Astrocyte (in vitro differentiated cells and primary cell): ENCODE measurements around the gene TCF19. TPM values are rescaled to one million over a fixed set of nuclear protein-coding genes. Genes with fewer than 3 reads are reported as not detected.

Source experiments
- DNase-seq: peaks from one replicate; pipeline ENCODE4 v3.0.0-alpha.2; 2010; ENCODE audit warnings: low read depth
- FAIRE-seq: peaks from 2 replicates; lab custom pipeline; 2011; peaks lifted over from hg19 to GRCh38; lab: Jason Lieb, UNC
- H2AFZ ChIP-seq: 2 replicates; pipeline ENCODE4 v1.6.0; 2012; ENCODE audit warnings: low read depth, low read length, inconsistent platforms
- H3K27ac ChIP-seq: 2 replicates; pipeline ENCODE4 v1.5.1; 2011; ENCODE audit warnings: low read depth, low read length, inconsistent platforms
- H3K27me3 ChIP-seq: 2 replicates; pipeline ENCODE4 v1.6.0; 2011; ENCODE audit warnings: low read length, inconsistent platforms; ENCODE audit not compliant: insufficient read depth
- H3K36me3 ChIP-seq: 2 replicates; pipeline ENCODE4 v1.5.1; 2011; ENCODE audit warnings: low read length, inconsistent platforms; ENCODE audit not compliant: insufficient read depth
- H3K4me1 ChIP-seq: 2 replicates; pipeline ENCODE4 v1.5.1; 2011; ENCODE audit warnings: low read length, inconsistent platforms; ENCODE audit not compliant: insufficient read depth
- H3K4me2 ChIP-seq: 2 replicates; pipeline ENCODE4 v1.6.0; 2012; ENCODE audit warnings: low read length, inconsistent platforms
- H3K4me3 ChIP-seq: 2 replicates; pipeline ENCODE4 v1.5.1; 2011; ENCODE audit warnings: low read depth, mild to moderate bottlenecking, low read length, inconsistent platforms; ENCODE audit not compliant: insufficient read depth
- H3K79me2 ChIP-seq: 2 replicates; pipeline ENCODE4 v1.6.0; 2012; ENCODE audit warnings: mild to moderate bottlenecking, low read length, inconsistent platforms; ENCODE audit not compliant: insufficient read depth
- H3K9ac ChIP-seq: 2 replicates; pipeline ENCODE4 v1.6.0; 2012; ENCODE audit warnings: mild to moderate bottlenecking, low read length, inconsistent platforms
- H3K9me3 ChIP-seq: 2 replicates; pipeline ENCODE4 v1.5.1; 2012; ENCODE audit warnings: low read depth, mild to moderate bottlenecking, low read length, inconsistent platforms; ENCODE audit not compliant: insufficient read depth
- H4K20me1 ChIP-seq: 2 replicates; pipeline ENCODE4 v1.6.0; 2012; ENCODE audit warnings: low read length, inconsistent platforms; ENCODE audit not compliant: insufficient read depth
- H3K27ac Mint-ChIP-seq: one replicate; pipeline ENCODE4 v1.8.0; 2021; ENCODE audit warnings: mild to moderate bottlenecking, mixed read lengths; ENCODE audit not compliant: unreplicated experiment
- H3K27me3 Mint-ChIP-seq: one replicate; pipeline ENCODE4 v1.8.0; 2021; ENCODE audit warnings: low read depth, mixed read lengths; ENCODE audit not compliant: unreplicated experiment
- H3K36me3 Mint-ChIP-seq: one replicate; pipeline ENCODE4 v1.8.0; 2021; ENCODE audit warnings: low read depth, mixed read lengths; ENCODE audit not compliant: unreplicated experiment
- H3K4me1 Mint-ChIP-seq: one replicate; pipeline ENCODE4 v1.8.0; 2021; ENCODE audit warnings: low read depth, mixed read lengths; ENCODE audit not compliant: unreplicated experiment
- H3K4me3 Mint-ChIP-seq: one replicate; pipeline ENCODE4 v1.8.0; 2021; ENCODE audit warnings: mild to moderate bottlenecking, moderate library complexity, mixed read lengths; ENCODE audit not compliant: unreplicated experiment
- H3K9me3 Mint-ChIP-seq: one replicate; pipeline ENCODE4 v1.8.0; 2021; ENCODE audit warnings: mild to moderate bottlenecking, mixed read lengths; ENCODE audit not compliant: unreplicated experiment
- EZH2 ChIP-seq: IDR thresholded peaks from 2 replicates; pipeline ENCODE4 v1.6.1; 2012; ENCODE audit warnings: mild to moderate bottlenecking, low read length, inconsistent platforms; ENCODE audit not compliant: insufficient read depth
- total RNA-seq: library from RNA; stranded (reverse); gene quantifications from 2 replicates; pipeline ENCODE4 v1.2.1, GENCODE V29; 2021
- TF ChIP-seq, protein P1 (sequence below): IDR thresholded peaks from 2 replicates; pipeline ENCODE4 v1.5.1; 2011; ENCODE audit warnings: low read depth, mild to moderate bottlenecking, inconsistent platforms, low read length, moderate library complexity; ENCODE audit not compliant: insufficient read depth

The TCF19 gene
- total RNA-seq, 1 donor from 2014 or later: 2.5 TPM

DNA sequence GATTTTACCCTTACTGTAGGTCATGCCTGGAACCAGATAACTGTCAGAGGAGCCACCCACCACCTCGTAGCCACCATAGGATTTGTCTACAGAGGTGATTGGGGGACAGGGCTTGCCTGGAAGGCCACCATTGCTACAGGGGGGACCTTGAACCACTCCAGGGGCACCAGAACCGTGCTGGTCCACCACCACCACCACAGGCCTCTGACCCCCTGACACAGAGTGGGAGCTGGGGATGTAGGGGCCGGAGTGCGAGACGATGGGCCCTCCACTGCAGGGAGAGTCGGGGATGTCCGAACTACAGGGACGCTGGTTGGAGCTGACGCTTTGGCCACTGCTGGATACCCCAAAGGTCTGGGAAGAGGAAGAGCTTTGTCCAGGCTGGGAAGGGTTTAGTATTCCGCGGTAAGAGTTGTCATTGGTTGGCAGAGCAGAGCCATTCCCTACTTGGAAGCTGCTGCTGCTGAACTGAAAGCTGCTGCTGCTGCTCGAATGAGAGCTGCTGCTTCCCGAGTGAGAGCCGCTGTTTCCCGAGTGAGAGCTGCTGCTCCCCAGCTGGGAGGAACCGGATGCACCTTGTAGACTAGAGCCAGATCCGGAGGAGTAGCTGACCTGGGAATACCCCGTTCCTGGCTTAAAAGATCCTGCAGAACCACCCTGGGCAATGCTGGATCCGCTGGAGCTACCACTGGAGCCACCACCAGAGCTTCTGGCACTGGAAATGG lies 41.6 kb upstream of the TCF19 start:
- Mint-ChIP-seq H3K27me3 (no peaks in the 10 kb centered on the region), H3K27ac (no peak overlapping the region), H3K36me3 (peaks cover 3% of the 10 kb centered on the region), H3K9me3 (no peaks in the 10 kb centered on the region), H3K4me3 (no peak overlapping the region), H3K4me1 (peaks cover 45% of the 10 kb centered on the region)
- TF ChIP-seq EZH2: no peak
- TF ChIP-seq, protein P1, sequence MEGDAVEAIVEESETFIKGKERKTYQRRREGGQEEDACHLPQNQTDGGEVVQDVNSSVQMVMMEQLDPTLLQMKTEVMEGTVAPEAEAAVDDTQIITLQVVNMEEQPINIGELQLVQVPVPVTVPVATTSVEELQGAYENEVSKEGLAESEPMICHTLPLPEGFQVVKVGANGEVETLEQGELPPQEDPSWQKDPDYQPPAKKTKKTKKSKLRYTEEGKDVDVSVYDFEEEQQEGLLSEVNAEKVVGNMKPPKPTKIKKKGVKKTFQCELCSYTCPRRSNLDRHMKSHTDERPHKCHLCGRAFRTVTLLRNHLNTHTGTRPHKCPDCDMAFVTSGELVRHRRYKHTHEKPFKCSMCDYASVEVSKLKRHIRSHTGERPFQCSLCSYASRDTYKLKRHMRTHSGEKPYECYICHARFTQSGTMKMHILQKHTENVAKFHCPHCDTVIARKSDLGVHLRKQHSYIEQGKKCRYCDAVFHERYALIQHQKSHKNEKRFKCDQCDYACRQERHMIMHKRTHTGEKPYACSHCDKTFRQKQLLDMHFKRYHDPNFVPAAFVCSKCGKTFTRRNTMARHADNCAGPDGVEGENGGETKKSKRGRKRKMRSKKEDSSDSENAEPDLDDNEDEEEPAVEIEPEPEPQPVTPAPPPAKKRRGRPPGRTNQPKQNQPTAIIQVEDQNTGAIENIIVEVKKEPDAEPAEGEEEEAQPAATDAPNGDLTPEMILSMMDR: no peak
- Histone ChIP-seq H3K27ac (no peak overlapping the region), H2AFZ (no peak overlapping the region), H3K9ac (no peak overlapping the region), H3K9me3 (no peaks in the 10 kb centered on the region), H4K20me1 (no peaks in the 10 kb centered on the region), H3K4me2 (no peak overlapping the region), H3K4me3 (no peak overlapping the region), H3K79me2 (peaks cover 31% of the 10 kb centered on the region), H3K36me3 (no peaks in the 10 kb centered on the region), H3K4me1 (peaks cover 24% of the 10 kb centered on the region), H3K27me3 (no peaks in the 10 kb centered on the region)
- FAIRE-seq: no peak
- DNase-seq: no peak

- Histone ChIP-seq H3K79me2 (peaks cover 31% of the 10 kb centered on the region), H3K4me1 (peaks cover 31% of the 10 kb centered on the region), H3K27ac (no peak overlapping the region), H4K20me1 (no peaks in the 10 kb centered on the region), H3K9ac (no peak overlapping the region), H3K9me3 (no peaks in the 10 kb centered on the region), H3K4me3 (no peak overlapping the region), H3K4me2 (no peak overlapping the region), H3K36me3 (no peaks in the 10 kb centered on the region), H2AFZ (no peak overlapping the region), H3K27me3 (no peaks in the 10 kb centered on the region)
- Mint-ChIP-seq H3K36me3 (peaks cover 5% of the 10 kb centered on the region), H3K4me3 (no peak overlapping the region), H3K9me3 (no peaks in the 10 kb centered on the region), H3K27me3 (no peaks in the 10 kb centered on the region), H3K4me1 (peaks cover 47% of the 10 kb centered on the region), H3K27ac (no peak overlapping the region)
- FAIRE-seq: no peak
- TF ChIP-seq, protein P1: no peak
- no peak for TF ChIP-seq EZH2
- DNase-seq: no peak
Observed at GRCh38 chr6:31118178-31118577, 40.2 kb upstream of the TCF19 start.

DNA sequence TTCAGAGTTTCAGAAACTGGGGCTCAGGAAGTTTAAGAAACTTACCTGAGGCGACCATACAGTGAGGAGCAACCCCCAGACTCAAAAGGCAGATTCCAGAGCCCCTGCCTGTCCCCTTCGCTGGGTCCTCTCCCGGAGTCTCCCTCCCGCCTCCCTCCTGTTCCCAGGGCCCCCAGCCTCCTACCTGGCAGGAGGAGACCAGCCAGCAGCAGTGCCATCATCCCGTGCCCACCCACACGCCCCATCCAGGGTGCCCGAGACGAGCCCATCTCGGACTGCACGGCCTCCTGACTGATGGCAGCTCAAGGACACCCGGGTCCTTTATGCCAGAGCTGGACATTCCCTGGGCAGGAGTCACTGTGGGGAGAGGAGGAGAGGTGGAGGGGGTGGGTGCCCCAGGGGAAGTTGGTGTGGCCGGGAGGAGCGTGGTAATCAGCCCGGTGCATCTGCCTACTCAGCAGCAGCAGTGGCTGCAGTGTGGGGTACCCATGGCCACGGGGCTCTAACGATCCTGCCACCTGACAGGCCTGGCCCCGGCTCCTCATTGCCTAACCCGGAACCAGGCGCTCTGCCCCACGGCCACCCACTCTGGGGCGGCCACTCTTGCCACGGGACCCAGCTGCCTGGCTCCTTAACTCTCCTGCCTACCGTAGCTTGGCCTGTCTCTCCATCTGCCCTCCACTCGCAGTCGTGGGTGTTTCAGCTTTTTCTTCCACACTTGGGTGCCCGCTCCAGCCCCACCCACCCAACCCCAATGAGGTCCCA lies 38.1 kb upstream of the TCF19 start, which contains the start of gene CDSN:
Gene CDSN (minus strand): TSS at position 296 of the 765 bp plus-strand sequence. CDS start 27 bp downstream, at position 269.
- H4K20me1 ChIP-seq: no peaks in the 10 kb centered on the region
- H3K9ac ChIP-seq: no peak within 1 kb of the TSS
- Mint-ChIP-seq H3K27ac (no peak within 1 kb of the TSS), H3K4me3 (no peak within 1 kb of the TSS), H3K4me1 (peaks cover 49% of the 10 kb centered on the region), H3K27me3 (no peaks in the 10 kb centered on the region), H3K36me3 (peaks cover 9% of the 10 kb centered on the region), H3K9me3 (no peaks in the 10 kb centered on the region)
- H3K4me2 ChIP-seq: no peak within 1 kb of the TSS
- H2AFZ ChIP-seq: no peak within 1 kb of the TSS
- H3K27me3 ChIP-seq: no peaks in the 10 kb centered on the region
- H3K79me2 ChIP-seq: peaks cover 27% of the 10 kb centered on the region
- no peak for FAIRE-seq
- H3K27ac ChIP-seq: no peak within 1 kb of the TSS
- H3K9me3 ChIP-seq: no peaks in the 10 kb centered on the region
- no peak for DNase-seq
- no peak within 1 kb of the TSS for H3K4me3 ChIP-seq
- H3K4me1 ChIP-seq: peaks cover 16% of the 10 kb centered on the region
- no peaks in the 10 kb centered on the region for H3K36me3 ChIP-seq
- no peak for TF ChIP-seq EZH2
- TF ChIP-seq, protein P1: no peak
